Measurements from ENCODE around the gene GPR25.

The GPR25 gene, protein sequence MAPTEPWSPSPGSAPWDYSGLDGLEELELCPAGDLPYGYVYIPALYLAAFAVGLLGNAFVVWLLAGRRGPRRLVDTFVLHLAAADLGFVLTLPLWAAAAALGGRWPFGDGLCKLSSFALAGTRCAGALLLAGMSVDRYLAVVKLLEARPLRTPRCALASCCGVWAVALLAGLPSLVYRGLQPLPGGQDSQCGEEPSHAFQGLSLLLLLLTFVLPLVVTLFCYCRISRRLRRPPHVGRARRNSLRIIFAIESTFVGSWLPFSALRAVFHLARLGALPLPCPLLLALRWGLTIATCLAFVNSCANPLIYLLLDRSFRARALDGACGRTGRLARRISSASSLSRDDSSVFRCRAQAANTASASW

DNA sequence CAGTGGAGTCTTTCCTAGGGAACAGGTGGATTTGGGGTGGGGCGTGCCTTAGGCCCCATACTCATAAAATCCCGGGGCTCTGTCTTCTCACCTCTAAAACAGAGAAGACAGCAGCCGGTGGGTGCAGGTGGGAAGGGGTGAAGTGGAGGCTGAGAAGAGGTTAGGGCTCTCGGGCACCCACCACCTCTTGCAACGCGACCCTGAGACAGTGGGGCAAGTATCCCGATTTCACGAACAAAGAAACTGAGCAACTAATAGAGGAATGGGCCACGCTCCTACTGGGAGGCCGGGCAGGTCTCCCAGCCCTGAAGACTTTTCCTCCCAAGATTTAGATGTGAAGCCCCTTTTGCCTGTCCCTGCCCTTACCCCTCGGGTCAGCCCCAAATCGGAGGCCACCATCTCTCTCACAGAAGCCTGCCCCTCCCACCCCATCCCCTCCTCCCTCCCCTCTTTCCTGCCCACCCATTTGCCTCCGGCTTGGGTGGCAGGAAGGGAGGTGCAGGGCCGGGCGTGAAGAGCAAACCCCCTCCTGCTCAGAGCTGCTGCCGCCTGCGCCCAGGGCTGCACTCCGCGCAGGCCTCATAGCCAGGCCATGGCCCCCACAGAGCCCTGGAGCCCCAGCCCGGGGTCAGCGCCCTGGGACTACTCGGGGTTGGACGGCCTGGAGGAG, at the start of gene GPR25:
Gene GPR25, plus strand, starts transcription at position 536 of the 670 bp plus-strand sequence. Its CDS starts 57 bp downstream, at position 593.
- DNase-seq = no peak

DNA sequence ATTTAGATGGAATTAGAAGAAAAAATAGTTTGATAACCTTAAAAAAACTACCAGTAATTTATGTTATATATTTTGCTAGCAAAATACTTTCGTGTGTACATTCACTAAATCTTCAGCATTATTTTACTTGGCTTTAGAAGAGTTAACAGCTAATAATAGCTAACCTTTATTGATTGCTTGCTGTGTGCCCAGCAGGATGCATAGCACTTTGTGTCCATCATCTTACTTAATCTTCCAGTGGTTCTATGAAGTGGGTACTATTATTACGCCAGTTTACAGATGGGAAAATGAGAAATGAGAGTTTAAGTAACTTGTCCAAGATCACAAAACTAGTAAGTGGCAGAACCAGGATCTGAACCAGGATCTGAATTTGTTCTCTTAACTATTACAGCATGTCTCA, 41.7 kb upstream of the GPR25 start:
- no peak for DNase-seq

DNA sequence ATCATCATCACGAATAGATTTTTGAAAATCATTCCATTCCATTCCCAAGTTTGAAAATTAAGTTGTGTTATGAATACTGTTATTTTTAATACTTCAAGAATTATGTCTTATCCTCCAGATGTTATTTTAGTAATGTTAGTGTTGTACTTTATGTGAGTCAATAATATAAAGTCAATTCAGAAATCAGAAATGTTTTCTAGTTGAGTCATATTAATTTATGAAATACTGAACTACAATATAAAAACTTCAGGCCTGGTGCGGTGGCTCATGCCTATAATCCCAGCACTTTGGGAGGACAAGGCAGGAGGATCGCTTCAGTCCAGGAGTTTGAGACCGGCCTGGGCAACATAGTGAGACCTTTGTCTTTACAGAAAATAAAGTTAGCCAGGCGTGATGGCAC, 38.4 kb upstream of the GPR25 start:
- DNase-seq = no peak

DNA sequence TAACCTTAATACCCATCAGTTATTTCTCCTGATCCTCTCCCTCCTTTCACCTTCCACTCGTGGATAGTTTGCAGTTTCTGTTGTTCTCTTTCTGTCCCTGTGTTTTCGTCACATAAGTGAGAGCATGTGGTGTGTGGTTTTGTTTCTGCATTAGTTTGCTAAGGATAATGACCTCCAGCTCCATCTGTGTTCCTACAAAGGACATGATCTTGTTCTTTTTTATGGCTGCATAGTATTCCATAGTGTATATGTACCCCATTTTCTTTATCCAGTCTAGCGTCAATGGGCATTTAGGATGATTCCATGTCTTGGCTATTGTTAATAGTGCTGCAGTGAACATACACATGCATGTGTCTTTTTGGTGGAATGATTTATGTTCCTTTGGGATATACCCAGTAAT, 36.6 kb upstream of the GPR25 start:
- DNase-seq = no peak

DNA sequence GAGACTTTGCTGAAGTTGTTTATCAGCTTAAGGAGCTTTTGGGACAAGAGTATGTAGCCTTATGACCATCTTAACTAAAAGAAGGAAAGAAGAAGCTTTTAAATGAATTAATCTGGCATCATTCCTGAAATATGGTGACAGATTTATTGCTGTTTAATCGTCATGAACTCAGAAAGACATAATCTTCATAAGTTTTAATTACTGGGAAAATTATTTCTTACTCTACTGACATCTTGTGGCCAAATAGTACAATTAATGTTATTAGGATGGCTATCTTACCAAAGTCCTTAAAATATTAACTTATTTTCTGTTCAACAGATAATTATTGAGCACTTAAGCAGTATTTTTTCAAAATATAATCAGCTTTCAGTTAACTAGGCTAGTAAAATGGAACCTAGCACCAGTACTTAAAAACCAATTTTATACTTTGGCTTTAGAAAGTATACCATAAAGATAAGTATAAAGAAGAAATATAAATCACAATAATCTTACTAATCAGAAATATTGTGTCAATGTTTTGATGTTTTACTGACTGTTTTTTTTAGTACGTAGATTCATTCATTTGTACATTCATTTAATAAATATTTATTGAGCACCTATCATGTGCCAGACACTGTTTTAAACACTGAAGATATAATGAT, 34.7 kb upstream of the GPR25 start:
- DNase-seq = peak; percentile 25

DNA sequence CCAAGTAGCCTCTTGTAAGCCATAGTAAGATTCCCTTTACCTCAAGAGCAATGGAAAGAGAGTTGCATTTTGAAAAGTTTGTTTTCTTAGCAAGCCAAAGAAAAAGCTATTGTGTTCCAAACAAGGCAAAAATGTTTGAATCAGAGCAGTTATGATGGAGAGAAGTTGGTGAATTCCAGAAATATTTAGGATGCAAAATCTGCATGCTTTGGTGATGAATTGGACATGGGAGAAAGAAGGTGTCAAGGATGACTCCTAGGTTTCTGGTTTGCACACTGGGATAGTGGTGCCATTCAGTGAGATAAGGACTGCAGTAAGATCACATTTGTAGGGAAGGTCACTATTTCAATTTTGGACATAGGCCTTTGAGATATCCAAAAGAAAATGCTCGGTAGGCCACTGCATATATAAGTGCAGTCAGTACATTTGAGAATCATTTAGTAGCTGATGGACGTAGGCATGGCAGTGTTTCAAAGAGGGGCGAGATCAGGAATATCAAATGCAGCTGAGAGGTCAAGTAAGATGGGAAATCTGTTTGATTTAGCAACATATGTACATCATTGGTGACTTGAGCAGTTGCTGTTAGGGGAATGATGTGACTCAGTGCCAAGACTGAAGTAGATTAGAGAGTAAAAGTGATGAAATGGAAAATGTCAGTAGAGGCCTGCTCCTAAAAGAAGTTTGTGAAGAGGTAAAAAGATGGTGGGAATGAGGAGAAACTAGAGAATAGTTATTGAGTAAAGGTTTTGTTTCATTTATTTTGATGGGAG, 33.9 kb upstream of the GPR25 start:
- no peak for DNase-seq

DNA sequence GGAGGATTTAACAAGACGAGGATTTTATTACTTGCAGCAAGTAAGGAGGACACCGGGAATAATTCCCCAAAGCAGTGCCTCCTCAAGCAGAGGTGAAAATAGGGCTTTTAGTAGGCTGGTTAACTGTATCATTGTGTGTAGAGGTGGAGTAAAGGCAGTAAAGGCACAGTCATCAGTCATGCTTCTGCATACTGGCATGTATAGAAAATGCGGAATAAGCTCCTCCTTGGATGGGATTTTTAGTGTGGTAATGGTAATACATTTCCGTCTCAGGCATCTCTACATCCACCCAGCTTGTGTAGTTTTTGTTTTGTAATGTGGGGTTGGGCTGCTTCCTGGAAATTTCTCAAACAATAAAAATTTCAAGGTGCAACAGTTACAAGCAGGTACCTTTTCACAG, 27.4 kb upstream of the GPR25 start:
- no peak for DNase-seq

DNA sequence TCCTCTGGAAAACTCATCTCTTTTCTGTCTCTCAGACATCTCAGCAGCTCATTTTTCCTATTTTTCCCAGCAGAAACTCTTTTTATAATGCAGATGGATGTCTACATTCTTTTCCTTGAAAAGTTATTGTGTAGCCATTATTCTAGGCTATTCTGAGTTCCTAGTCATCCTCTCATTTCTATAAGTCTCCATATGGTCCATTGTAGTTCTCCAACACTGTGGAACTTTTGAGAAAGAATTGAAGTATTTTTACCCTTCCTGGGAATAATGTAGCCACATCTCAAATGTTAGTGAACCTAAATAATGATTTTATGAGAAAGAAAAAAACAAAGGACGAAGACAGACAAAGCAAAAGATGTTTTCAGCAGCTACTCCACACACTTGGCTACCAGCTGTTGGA, 26.4 kb upstream of the GPR25 start:
- no peak for DNase-seq

DNA sequence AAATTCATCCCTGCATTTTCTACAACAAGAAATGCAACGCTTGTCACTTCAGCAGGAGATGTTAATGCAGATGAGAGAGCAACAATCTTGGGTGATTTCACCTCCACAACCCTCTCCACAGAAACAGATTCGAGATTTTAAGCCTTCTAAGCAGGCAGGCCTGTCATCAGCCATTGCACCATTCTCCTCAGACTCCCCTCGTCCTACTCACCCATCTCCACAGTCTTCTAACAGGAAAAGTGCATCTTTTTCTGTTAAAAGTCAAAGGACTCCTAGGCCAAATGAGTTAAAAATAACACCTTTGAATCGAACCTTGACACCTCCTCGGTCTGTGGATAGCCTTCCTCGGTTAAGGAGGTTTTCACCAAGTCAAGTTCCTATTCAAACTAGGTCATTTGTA, 23.4 kb upstream of the GPR25 start:
- no peak for DNase-seq

DNA sequence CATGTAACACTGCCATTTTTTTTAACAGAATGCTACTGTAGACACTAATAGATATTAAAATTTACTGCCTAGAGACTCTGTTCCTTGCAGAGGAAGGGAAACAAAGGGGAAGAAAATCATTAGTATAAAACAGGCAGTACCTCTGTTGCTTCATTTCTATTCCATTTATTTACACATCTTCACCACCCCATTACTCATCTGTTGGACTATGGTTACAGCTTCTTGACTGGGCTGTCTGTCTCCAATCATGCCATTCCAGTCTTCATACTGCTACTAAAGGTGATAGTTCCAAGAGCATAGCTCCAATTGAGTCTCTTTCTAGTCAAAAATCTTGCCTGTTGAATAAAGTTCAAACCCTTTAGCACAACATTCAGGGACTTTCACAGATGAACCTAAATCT, 22.2 kb upstream of the GPR25 start:
- peak; percentile 41 for DNase-seq

DNA sequence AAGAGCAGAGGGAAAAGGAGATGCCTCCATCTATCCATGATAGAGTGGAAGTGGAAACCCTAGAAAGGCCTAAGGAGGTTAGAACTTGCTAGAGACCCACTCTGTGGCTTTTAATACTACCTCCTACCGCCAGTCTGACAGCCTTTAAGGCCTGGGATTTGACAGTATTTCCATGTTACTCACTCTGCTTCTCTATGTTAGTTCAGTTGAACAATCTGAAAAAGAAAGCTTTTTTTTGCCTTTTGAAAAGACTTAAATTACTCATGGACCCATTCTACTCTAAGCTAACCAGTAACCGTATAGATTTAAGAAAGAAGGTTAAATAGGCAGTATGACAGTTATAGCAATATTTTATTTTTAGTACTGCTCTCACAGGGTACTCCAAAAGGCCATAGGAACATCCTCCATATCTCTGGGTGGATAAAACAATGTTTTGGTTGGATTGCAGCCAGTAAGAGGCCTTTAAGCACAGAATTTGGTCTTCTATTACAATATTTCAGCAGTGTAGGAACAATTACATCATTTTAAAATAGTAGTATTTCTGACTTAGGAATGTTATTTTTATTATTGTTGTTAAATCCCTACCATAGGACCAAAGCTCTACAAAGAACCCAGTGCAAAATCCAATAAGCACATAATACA, 15.9 kb upstream of the GPR25 start:
- DNase-seq = no peak

DNA sequence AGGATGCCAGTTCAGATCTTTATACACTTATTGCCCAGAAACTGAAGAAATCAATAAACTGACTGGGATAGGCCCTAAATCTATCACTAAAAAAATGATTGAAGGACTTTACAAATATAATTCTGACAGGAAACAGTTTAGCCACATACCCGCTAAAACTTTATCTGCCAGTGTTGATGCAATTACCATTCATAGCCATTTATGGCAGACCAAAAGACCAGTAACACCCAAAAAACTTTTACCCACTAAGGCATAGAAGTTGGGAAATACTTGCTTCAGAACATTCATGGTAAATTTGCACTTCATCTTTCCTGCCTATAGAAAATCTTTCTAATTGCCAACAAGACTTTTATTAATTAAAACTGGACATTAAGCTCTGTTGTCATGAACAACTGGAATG, 15.0 kb upstream of the GPR25 start:
- no peak for DNase-seq

DNA sequence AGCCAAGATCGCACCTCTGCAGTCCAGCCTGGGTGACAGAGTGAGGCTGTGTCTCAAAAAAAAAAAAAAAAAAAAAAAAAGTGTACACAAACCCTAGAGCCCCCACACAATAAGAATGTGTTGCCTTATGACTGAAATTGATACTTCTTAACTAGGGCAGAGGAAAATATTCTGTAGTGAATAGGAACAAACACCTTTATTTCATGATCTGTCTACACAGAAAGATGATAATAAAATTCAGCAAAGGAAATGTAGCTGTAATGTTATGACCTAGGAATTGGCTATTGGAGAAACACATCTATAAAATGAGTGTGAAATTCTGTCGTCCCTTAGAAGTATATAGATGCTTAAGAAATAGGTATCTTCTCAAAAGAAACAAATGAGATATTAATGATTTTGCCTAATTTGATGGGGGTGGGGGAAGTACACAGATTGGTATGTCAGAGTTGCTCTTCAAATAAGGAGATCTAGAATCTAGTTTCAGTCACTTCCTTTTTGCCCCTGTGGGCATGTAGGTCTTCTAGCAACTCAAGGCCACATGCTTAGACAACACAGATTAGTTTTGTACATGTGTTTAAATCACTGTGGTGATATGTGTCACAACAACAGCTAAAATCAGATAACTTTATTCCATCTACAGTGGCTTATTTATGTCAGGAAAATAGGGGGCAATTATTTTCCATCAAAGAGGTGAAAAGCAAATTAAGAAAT, 10.7 kb upstream of the GPR25 start:
- no peak for DNase-seq

DNA sequence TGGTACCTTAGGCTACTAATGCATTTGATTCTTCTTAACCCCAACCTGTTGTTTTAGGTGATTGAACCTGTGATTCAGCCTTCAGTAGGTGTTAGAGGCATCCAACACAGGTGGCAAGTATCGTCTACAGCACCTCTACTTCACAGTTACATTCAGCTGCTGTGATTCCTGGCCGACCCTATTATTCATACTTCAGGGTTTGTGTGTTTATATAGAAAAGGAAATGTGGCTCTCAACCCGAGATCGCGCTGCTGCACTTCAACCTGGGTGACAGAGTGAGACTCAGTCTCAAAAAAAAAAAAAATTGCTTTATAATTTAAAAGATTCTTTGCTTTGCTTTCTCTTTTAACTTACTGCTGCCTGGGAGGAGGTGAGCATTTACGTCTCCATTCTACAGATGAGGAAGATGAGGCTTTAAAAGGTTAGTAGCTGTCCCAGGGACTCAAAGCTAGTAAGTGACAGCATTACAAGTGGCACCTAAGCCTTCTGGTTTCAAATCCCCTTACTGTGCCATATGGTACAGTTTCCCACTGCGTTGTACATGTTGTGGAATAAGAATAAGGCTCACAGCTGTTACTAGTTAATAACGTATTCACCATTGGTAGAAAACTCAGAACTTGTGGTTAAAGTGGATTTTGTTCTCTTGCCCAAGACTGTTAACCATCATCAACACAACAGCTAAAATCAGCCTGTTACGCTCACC, 9.9 kb upstream of the GPR25 start:
- no peak for DNase-seq

DNA sequence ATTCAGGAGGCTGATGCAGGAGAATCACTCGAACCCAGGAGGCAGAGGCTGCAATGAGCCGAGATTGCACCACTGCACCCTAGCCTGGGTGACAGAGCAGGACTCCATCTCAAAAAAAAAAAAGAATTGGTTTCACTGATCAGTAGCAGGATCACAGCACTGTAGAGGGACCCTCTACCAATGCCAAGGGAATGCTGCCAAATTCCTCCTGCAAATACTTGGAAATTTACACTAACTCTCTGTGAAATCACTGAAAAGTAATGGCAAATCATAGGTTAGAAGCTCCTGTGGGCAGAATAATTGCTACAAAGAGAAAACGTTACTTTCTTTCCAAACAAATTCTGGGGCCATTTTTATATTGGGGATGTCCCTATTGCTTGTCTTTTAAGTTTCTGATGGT, 6.7 kb upstream of the GPR25 start:
- DNase-seq = no peak

DNA sequence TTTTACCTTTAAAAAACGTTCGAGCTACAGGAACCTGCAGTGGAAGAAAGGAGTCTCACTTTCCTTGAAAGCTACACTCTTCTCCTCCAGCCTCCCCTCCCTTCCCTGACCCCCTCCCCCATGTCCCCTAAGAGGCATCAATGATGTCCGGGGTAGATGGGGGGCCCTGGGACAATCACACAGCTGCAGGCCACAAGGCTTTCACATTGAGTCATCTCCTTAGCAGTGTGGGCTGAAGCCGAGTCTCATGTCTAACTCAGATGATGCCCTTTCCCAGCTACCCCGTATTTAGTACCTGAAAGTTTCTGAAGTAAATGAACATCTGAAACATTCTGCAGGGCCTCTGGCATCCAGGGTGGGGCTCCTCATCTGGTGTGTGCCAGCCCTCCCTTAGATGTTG, 6.3 kb upstream of the GPR25 start:
- DNase-seq = no peak

DNA sequence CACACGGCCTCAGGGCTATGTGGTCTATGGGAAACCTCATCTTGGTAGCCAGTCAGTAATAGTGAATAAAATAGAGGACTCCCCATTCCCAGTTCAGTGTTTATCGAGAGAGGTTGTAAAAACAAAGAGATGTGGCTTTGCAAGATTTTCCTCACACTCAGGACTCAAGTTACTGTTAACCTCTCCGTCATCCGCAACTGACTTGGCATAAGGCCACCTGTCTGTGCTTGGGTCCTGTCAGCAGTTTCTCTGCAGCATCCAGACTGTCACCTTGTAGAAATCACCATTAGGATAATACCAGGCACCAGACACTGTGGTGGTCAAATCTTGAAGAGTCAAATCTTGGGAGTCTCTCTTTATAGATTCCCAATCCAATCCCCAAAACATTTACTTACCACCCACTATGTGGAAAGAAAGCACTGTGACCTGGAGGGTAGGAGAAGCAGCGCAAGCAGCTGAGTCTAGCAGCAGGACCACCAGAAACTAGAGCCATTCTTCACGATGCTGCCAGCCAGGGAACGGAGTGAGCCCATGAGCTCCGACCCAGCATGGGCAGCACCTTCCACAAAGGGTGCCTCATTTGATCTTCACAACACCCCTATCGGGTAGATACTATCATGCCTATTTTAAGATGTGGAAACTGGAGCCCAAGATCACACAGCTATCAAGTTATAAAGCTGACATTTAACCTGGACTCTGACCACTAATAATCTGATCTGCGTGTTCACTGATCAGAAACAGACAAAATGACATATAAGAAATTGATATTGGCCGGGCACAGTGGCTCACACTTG, 5.6 kb upstream of the GPR25 start:
- no peak for DNase-seq

DNA sequence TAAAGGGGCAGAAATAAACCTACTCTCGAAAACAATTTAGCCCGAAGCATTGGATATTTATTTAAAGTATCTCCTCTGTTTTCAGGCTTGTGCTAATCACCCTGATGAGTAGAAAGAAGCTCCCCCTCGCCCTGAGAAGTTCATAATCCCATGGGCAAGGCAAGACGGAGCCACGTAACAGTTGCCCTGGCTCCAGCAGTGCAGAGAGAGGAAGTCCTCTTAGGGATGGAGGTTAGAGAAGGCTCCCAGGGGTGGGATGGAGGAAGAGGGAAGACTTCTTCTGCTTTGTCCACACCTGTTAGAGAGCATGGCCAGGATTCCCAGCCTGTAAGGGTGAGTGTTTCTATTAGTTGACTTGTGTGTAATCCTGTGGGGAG, 3.4 kb upstream of the GPR25 start:
- no peak for DNase-seq

DNA sequence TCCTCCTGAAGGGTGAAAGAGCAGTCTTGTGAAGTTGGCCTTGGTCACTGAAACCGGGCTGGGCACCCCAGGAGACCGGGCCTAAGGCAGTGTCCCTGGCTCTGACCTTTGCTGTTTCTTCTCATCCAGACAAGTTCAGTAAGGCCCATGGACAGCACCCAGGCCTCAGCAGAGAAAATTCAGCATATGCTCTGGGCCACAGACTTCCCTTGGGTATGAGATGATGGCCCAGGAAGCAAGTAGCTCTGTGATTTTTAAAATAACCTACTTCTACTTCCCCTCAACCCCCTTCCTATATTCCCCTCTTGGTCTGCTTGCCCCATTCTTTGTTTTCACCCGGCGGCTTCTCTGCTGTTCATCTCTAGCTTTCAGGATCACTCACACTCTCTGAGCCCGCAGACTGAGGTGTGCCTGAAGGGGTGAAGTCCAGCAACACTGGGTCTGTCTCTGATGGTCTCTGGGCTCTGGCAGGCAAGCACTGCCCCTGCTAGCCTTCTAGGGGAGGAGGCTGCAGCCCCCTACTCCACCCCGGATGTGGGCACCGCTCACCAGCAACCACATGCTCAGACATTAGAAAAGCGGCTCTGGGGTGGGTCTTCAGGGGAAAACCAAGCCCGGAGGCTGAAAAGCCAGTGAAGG, 2.9 kb upstream of the GPR25 start:
- no peak for DNase-seq

DNA sequence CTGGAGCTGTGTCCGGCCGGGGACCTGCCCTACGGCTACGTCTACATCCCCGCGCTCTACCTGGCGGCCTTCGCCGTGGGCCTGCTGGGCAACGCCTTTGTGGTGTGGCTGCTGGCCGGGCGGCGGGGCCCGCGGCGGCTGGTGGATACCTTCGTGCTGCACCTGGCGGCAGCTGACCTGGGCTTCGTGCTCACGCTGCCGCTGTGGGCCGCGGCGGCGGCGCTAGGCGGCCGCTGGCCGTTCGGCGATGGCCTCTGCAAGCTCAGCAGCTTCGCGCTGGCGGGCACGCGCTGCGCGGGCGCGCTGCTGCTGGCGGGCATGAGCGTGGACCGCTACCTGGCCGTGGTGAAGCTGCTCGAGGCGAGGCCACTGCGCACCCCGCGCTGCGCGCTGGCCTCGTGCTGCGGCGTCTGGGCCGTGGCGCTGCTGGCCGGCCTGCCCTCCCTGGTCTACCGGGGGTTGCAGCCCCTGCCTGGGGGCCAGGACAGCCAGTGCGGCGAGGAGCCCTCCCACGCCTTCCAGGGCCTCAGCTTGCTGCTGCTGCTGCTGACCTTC, 412 bp downstream of the GPR25 start:
- no peak for DNase-seq
